PC-3 (cell line): Measurements from ENCODE around the gene PCDHGA5. TPM values are rescaled to one million over a fixed set of nuclear protein-coding genes. Genes with fewer than 3 reads are reported as not detected.
"Not testable (repeated sequence)": the region's sequence is repeated elsewhere in the genome, so short reads cannot be mapped to it uniquely, and the experiment has no call there.

Source experiments
- ATAC-seq: fragments of 200-7000 bp; cut with Tn5 transposase; 2 replicates; pipeline ENCODE4 v1.9.1; 2020; ENCODE audit warnings: mild to moderate bottlenecking, moderate library complexity
- BruUV-seq: library from RNA; stranded (reverse); fragments of 400-500 nt; replicated peaks from 2 replicates; lab custom pipeline; 2021; lab: Mats Ljungman, UMichigan
- CTCF ChIA-PET: fragments of 300-600 bp; sonication (Branson Sonifier 250); formaldehyde crosslinking; loops from one replicate; lab custom pipeline; 2022; ENCODE audit warnings: antibody characterized with exemption; lab: Charles Lee
- POLR2A ChIA-PET: fragments of 300-600 bp; sonication (Branson Sonifier 250); formaldehyde crosslinking; loops from one replicate; lab custom pipeline; 2022; ENCODE audit warnings: antibody characterized with exemption; ENCODE audit not compliant: unreplicated experiment; lab: Charles Lee
- DNase-seq: peaks from one replicate; pipeline ENCODE4 v3.0.0-alpha.2; 2015
- H2AFZ ChIP-seq: fragments of 300-600 bp; sonication (generic); 2 replicates; pipeline ENCODE4 v1.6.0; 2016; ENCODE audit warnings: antibody characterized with exemption, low read length
- H3F3A ChIP-seq: fragments of 300-600 bp; sonication (generic); one replicate; pipeline ENCODE4 v1.6.0; 2017; ENCODE audit warnings: antibody characterized with exemption, low read length, control low read depth, mild to moderate bottlenecking; ENCODE audit not compliant: unreplicated experiment
- H3K27ac ChIP-seq: fragments of 300-600 bp; sonication (generic); 2 replicates; pipeline ENCODE4 v1.5.1; 2016; ENCODE audit warnings: mild to moderate bottlenecking, low read length
- H3K27me3 ChIP-seq: fragments of 300-600 bp; sonication (generic); 2 replicates; pipeline ENCODE4 v1.6.1; 2016; ENCODE audit warnings: low read length, mixed read lengths
- H3K36me3 ChIP-seq: fragments of 300-600 bp; sonication (generic); 2 replicates; pipeline ENCODE4 v1.6.1; 2016; ENCODE audit warnings: low read depth, mixed run types, low read length, mixed read lengths
- H3K4me1 ChIP-seq: fragments of 300-600 bp; sonication (generic); 2 replicates; pipeline ENCODE4 v1.5.1; 2016; ENCODE audit warnings: low read length; ENCODE audit not compliant: insufficient read depth
- H3K4me2 ChIP-seq: fragments of 300-600 bp; sonication (generic); 2 replicates; pipeline ENCODE4 v1.6.0; 2016; ENCODE audit warnings: low read length
- H3K4me3 ChIP-seq: fragments of 300-600 bp; sonication (generic); 2 replicates; pipeline ENCODE4 v1.5.1; 2016; ENCODE audit warnings: mild to moderate bottlenecking, low read length, mixed read lengths
- H3K79me2 ChIP-seq: fragments of 300-600 bp; sonication (generic); 2 replicates; pipeline ENCODE4 v1.6.1; 2017; ENCODE audit warnings: low read length, mixed read lengths
- H3K9ac ChIP-seq: fragments of 300-600 bp; sonication (generic); 2 replicates; pipeline ENCODE4 v1.6.0; 2016; ENCODE audit warnings: mild to moderate bottlenecking, low read length
- H3K9me2 ChIP-seq: fragments of 300-600 bp; sonication (generic); replicated peaks from 2 replicates; pipeline ENCODE4 v1.6.1; 2016; ENCODE audit warnings: mixed run types, low read length, mixed read lengths
- H3K9me3 ChIP-seq: fragments of 300-600 bp; sonication (generic); 2 replicates; pipeline ENCODE4 v1.6.1; 2016; ENCODE audit warnings: low read length, mixed read lengths
- H4K20me1 ChIP-seq: fragments of 300-600 bp; sonication (generic); 2 replicates; pipeline ENCODE4 v1.6.1; 2016; ENCODE audit warnings: low read length, mixed read lengths
- CTCF ChIP-seq: fragments of 300-600 bp; sonication (generic); conservative IDR thresholded peaks from 2 replicates; pipeline ENCODE4 v1.5.1; 2017; ENCODE audit warnings: antibody characterized with exemption, low read depth, mild to moderate bottlenecking, low read length
- EZH2 ChIP-seq: fragments of 300-600 bp; sonication (generic); IDR thresholded peaks from one replicate; pipeline ENCODE4 v1.6.1; 2017; ENCODE audit warnings: antibody characterized with exemption, mild to moderate bottlenecking, low read length; ENCODE audit not compliant: unreplicated experiment
- EZH2phosphoT487 ChIP-seq: fragments of 300-600 bp; sonication (generic); IDR thresholded peaks from 2 replicates; pipeline ENCODE4 v1.6.1; 2018; ENCODE audit warnings: mild to moderate bottlenecking, antibody characterized with exemption, low read length, borderline replicate concordance
- intact Hi-C: fragments of 100-400 bp; cut with micrococcal nuclease; formaldehyde crosslinking; loops from 2 replicates; pipeline ENCODE4 v1.9.0; 2023
- total RNA-seq: library from RNA; depleted of rRNA; stranded (reverse); fragments of >200 nt; gene quantifications from 2 replicates; pipeline ENCODE4 v1.2.3, GENCODE V29; 2014

PCDHGA5 gene
- total RNA-seq, 1 experiment from 2014 or later = 0.98 TPM

GRCh38 chr5:141392429-141393198 lies 28.7 kb downstream of the PCDHGA5 start, which contains the start of gene PCDHGA8:
Gene PCDHGA8 (plus strand): TSS chr5:141392633. CDS start chr5:141392814, 181 bp downstream.
- BruUV-seq = no TSS peak
- CTCF ChIA-PET = no interaction called here
- no peaks in the 10 kb centered on the region for H3K79me2 ChIP-seq
- no peak within 1 kb of the TSS for H3K9ac ChIP-seq
- no peak within 1 kb of the TSS for H3K27ac ChIP-seq
- intact Hi-C loops = no loop called here
- H3K27me3 ChIP-seq = no peaks in the 10 kb centered on the region
- H3K9me2 ChIP-seq = no peaks in the 10 kb centered on the region
- H3K9me3 ChIP-seq = 0 out of 2 replicates have a peak, but pooled peaks cover 6% of the 10 kb centered on the region
- no peak within 1 kb of the TSS for H3K4me2 ChIP-seq
- H3K36me3 ChIP-seq = no peaks in the 10 kb centered on the region
- no peaks in the 10 kb centered on the region for H4K20me1 ChIP-seq
- no peaks in the 10 kb centered on the region for H3F3A ChIP-seq
- no peak for TF ChIP-seq CTCF
- no peak for TF ChIP-seq EZH2phosphoT487
- no peak for TF ChIP-seq EZH2
- no peak for DNase-seq
- no peak within 1 kb of the TSS for H3K4me3 ChIP-seq
- POLR2A ChIA-PET = no interaction called here
- no peaks in the 10 kb centered on the region for H3K4me1 ChIP-seq
- H2AFZ ChIP-seq = no peak within 1 kb of the TSS
- no peak for ATAC-seq

- H3K9me2 ChIP-seq = no peaks in the 10 kb centered on the region
- H3K79me2 ChIP-seq = no peaks in the 10 kb centered on the region
- no peak overlapping the region for H3K9ac ChIP-seq
- no peak overlapping the region for H2AFZ ChIP-seq
- ChIA-PET POLR2A (no interaction called here), CTCF (no interaction called here)
- DNase-seq (no peak), ATAC-seq (no peak)
- no peaks in the 10 kb centered on the region for H3K4me1 ChIP-seq
- BruUV-seq = no TSS peak
- H3K36me3 ChIP-seq = no peaks in the 10 kb centered on the region
- no peaks in the 10 kb centered on the region for H3F3A ChIP-seq
- no peak overlapping the region for H3K4me2 ChIP-seq
- intact Hi-C loops = no loop called here
- TF ChIP-seq EZH2 = no peak
- no peak for TF ChIP-seq CTCF
- TF ChIP-seq EZH2phosphoT487 = no peak
- no peak overlapping the region for H3K27ac ChIP-seq
- no peak overlapping the region for H3K4me3 ChIP-seq
- H3K9me3 ChIP-seq = 0 out of 2 replicates have a peak, but pooled peaks cover 6% of the 10 kb centered on the region
- no peaks in the 10 kb centered on the region for H4K20me1 ChIP-seq
- H3K27me3 ChIP-seq = no peaks in the 10 kb centered on the region
Observed at GRCh38 chr5:141393267-141393666, 29.3 kb downstream of the PCDHGA5 start.

GRCh38 chr5:141394401-141395187 lies 30.6 kb downstream of the PCDHGA5 start:
- H3K36me3 ChIP-seq, BruUV-seq, H3K27me3 ChIP-seq, H3K4me1 ChIP-seq, H3K4me3 ChIP-seq, ATAC-seq, POLR2A ChIA-PET, H3K79me2 ChIP-seq, H3K27ac ChIP-seq, H2AFZ ChIP-seq, H3K9me2 ChIP-seq, H3K9ac ChIP-seq, DNase-seq, CTCF ChIA-PET, H3F3A ChIP-seq, H4K20me1 ChIP-seq, H3K9me3 ChIP-seq, H3K4me2 ChIP-seq: not testable (repeated sequence)
- intact Hi-C loops = loop anchor here (5.0 kb wide), 1 partner anchor 113 kb away; no protein-coding TSS in a partner anchor
